Measurements from ENCODE around the gene DFFB.

The DFFB gene

DNA sequence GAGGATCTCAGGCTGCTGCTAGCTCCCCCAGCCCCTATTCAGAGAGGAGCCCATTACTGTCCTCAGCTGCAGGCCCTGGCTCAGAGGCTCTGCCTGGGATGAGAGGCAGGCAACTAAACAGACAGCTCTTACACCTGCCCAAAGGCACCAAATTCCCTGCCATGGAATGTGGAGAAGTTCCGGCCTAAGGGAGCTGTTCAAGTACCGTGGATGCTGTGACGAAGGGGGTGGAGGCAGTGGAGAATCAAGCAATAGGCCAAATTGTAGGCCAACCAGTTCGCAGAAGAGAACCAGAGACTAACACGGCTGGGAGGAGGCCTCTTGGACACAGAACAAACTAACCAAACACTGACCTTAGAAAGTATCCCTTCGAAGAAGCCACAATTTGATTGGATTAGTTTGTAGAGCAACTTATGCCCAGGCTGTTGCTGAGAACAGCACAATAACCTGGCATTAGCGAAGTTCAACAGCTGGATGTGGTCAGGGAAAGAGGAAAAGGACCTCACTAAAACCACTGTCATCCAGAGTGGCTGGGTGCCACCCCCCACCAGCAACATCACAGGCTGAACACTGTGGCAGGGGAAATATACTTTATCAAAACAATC, 39.2 kb downstream of the DFFB start:
- no peak for DNase-seq (ENCODE audit: low read depth)

- no peak for DNase-seq (ENCODE audit: low read depth)
Measured at GRCh38 chr1:3898475-3898735, 41.1 kb downstream of the DFFB start.

GRCh38 chr1:3898994-3899753, 41.9 kb downstream of the DFFB start:
- DNase-seq (ENCODE audit: low read depth): no peak

DNA sequence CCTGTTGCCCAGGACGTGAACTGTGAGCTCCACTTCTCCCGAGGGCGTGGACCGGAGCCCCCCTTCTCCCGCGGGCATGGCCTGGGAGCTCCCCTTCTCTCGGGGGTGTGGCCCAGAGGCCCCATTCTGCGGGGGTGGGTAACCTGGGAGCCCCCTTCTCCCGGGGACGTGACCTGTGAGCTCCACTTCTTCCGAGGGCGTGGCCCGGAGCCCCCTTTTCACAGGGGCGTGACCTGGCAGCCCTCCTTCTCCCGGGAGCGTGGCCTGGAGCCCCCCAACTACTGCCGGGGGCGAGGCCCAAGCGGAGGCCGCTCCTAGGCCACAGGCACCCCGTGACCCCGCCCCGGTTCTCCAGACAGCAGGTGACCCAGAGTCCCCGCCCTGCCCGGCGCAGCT, 42.5 kb downstream of the DFFB start:
- no peak for DNase-seq (ENCODE audit: low read depth)

DNA sequence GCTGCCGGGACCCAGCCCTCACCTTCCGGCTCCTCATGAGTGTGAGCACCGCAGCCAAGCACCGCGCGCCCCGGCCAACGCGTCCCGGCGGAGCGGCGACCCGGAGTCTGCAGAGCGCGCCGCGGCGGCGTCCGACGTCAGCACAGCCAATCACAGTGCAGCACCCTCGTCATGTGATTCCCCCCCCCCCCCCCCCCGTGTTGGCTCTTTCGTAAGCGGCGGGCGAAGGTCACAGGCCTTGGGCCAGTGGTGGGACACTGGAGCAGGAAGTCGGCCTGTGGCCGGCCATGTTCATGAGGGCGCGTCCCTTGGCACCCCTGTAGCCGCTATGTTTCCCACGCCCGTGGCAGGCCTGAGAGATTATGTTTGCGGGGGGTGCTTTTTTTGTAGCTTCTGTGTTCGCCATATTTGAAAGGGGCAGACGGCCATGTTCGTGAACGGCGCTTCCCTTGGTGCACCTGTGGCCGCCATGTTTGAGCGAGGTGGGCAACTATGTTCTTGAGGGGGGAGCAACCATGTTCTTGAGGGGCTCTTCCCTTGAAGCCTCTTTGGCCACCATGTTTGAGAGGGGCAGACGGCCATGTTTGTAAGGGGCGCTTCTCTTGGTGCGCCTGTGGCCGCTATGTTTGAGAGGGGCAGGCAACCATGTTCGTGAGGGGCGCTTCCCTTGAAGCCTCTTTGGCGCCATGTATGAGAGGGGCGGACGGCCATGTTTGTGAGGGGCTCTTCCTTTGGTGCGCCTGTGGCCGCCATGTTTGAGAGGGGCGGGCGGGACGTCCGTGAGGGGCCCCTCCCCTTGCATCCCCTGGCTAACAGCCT, 43.1 kb downstream of the DFFB start, which contains the start of gene C1orf174:
Gene C1orf174 (minus strand): TSS at position 123 of the 819 bp plus-strand sequence. CDS start 86 bp downstream, at position 37.
- DNase-seq (ENCODE audit: low read depth): peak; percentile 89

DNA sequence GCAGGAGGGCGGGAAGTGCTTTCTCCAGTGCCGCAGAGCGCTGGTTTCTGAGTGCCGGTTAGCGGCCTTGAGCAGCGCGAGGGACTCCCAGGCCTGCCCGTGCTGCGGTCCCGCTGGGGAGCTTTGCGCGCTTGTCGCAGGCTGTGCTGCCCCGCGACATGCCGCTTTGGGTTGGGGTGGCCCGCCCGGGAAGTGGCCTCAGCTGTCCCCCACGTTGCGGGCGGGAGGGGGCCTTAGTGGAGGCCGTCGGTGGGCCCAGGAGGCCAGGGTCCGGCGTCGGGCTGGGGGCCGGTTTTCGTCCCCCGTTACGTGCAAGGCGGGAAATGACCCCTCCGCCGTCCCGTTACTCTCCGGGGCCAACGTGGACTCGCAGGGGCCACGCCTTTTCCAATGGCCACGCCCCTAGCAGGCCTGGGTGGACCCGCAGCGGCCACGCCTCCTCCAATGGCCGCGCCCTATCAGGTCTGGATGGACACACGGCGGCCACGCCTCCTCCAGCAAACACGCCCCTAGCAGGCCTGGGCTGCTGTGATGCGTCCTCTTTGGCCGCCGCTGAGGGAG, 43.8 kb downstream of the DFFB start:
- peak; percentile 78 for DNase-seq (ENCODE audit: low read depth)

DNA sequence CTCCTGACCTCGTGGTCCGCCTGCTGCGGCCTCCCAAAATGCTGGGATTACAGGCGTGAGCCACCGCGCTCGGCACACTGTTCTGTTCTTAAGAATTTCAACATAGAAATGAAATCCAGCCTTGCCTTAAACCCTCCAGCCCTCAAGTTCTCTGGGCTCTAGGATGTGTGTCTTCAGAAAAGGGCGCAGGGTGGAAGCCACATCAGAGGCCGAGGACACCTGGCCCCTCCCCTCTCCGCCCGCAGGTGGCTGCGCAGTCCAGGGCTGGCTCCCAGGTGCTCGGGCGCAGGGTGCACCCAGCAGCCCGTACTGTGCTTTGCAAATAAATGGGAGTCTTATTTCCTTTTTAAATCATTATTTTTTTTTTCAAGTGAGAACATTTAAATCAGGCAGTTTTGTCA, 44.8 kb downstream of the DFFB start:
- no peak for DNase-seq (ENCODE audit: low read depth)

DNA sequence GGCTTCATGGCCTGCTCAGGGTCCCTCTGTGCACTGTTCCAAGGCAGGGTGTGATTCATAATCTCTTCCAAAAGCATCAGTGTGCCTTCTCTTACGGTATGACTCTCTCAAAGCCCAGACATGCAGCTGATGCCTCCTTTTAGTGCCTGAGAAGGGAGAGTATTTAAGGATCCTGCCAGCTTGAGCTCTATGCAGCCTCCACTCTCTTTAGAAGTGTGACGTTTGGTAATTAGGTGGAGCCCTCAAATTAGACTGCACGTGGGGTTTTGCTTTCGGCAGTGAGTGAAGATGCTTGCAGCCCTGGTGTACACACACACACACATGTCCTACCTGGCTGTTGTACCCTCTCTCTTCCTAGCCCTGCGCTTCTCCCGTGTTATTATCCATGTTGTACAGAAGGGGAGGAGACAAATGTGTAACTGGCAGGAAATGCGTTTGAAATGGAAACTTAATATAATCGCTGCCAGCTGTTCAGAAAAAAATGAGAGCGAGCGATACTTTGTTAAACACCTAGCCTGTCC, 45.4 kb downstream of the DFFB start:
- no peak for DNase-seq (ENCODE audit: low read depth)

- no peak for DNase-seq (ENCODE audit: low read depth)
Measured at GRCh38 chr1:3903141-3904005, 46.1 kb downstream of the DFFB start.

DNA sequence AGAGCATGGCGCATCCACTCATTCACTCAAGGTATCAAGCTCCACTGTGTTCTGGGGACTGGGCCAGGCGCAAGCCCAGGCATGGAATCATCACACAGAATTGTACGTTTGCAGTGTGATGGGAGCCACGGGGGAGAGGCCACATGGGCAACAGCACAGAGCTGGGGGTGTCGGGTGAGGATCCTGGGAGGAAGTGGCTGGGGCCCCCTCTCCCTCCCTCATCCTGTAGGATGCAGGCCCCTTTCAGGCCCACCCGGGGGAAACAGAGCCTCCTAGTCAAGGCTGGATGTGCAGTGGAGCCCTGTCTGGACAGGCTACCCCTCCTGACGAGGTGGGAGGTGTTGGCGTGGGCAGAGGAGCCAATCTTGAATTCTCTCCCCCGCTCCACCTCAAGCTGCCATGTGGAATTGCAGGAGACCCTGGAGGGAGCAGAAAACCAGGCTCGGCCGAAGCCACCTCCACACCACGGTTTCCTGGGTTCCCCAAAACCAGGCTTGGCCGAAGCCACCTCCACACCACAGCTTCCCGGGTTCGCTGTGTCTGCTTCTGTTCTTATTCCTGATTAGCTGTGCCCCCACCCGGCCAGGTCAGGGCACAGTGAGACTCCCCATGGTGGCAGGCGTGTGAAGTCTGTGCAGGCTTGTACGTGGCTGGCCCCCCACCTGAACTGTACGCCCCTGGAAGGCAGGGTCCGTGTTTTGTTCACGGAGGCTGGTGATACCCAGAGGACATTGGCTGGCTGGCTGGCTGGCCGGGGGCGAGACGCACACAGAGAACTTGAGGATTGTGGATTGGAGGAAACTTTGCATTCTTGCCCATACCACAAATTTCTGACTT, 46.9 kb downstream of the DFFB start:
- no peak for DNase-seq (ENCODE audit: low read depth)

DNA sequence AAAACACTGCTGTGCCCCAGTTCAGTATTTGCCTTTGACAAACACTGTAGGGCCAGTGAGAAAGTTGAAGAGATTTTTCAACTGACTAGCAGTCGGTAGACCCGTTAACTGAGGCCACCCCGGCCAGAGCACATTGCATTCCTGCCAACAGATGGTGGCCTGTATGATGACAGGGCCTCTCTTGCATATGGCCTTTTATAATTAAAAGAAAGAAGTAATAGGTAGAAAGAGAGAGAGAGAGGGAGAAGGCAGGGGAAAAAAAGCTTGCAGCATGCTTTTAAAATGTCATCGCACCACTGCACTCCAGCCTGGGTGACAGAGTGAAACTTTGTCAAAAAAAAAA, 47.5 kb downstream of the DFFB start:
- no peak for DNase-seq (ENCODE audit: low read depth)

DNA sequence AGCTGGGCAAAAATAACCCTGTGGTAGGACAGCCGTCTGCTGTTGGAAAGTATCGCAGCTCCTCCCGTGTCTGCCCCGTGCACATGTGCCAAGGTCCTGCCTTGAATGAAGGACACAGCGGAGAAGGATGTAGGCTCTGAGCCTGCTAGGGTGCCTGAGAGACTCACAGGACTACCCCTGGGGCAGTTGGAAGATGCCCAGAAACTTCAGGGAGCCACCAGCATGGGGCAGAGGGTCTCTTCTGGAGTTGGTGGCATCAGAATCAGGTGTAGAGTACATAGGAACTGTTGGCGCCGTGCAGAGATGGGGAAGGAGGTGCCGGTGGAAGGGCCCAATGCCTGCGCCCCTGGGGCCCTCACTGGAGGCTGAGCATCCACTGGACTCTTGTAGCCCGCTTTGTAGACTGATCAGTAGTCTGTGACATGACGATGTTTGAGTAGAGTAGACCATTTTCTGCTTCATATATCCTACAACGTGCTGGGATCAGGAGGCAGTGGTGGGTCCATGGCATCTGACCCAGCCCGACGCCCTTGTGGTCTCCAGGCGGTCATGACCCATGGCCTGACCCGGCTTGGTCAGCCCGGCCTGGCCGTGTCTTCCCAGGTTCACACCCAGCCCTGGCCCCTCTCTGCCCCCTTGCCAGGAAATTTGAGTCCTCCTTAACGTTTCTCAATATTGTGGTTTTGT, 48.1 kb downstream of the DFFB start:
- DNase-seq (ENCODE audit: low read depth): no peak

- no peak for DNase-seq (ENCODE audit: low read depth)
Measured at GRCh38 chr1:3905953-3906671, 48.8 kb downstream of the DFFB start.

GRCh38 chr1:3906672-3907020, 49.4 kb downstream of the DFFB start:
- DNase-seq (ENCODE audit: low read depth): no peak

DNA sequence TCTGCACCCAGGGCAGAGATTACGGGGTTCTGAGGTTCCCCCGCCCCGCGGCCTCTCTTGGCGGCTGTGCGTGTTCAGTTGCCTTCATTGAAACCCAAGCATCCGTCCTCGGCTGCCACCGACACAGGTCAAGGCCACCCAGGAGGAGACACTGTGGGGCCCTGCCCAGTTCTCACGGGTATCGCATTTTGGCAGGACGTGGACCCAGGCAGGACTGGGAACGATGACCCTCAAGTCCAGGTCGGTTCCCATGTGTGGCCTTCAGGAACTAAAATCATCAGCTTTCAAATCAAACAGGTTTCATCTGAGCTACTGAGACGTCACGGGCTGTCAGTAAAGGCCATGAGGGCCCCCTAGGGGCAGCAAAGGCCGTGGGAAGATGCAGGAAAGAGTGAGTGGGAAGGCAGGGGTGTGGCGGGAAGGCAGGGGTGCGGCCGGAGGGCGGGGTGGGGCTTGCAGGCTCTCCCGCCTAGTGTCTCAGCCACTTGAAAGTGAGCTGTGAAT, 49.8 kb downstream of the DFFB start:
- DNase-seq (ENCODE audit: low read depth): no peak

DNA sequence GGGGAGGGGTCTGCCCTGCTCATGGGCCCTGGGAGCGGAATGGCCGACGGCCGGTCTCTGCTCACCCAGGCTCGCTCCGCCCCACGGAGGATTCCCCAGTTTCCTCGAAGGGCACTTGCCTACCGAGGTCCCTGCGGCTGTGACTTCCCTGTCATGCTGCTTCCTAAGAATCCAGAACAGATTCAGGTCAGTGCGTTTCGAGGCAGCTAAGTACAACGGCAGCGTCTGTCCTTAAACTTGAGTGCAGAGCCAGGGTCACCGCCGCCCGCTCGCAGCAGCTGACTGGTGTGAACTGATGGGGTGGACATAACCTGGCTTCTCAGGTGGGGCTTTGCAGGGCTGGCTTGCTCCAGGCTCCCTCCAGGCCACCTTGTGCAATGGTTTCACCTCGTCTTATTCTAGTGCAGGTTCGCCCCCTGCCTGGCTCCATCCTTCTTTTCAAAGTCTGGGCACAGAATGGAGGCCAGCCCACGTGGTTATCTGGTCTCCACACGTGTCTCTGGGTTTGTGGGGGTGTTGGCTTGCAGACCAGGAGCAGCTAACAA, 50.4 kb downstream of the DFFB start:
- no peak for DNase-seq (ENCODE audit: low read depth)

GRCh38 chr1:3908886-3909517, 51.7 kb downstream of the DFFB start:
- DNase-seq (ENCODE audit: low read depth): no peak

DNA sequence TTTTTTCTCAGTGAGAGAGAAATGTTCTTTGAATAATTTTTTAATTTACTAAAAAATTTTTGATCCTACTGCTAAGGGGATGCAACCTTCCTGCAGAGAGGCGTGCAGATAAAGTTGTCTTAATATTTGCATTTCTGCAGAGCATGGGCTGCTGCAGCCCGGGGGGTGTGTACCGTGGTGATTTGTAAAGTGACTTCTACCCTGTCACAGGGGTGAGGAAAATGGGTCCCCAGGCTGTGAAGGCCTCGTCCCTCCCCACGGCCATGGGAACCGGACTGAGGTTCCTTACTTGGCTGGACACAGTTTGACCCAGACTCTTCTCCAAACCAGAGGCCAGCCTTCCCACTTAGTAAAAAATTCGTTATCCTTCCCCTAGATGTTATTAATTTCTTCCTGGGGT, 52.3 kb downstream of the DFFB start:
- DNase-seq (ENCODE audit: low read depth): no peak

Data from activated gamma-delta T cell treated with anti-CD3 and anti-CD28 coated beads, Interleukin-2, amount 50 U/mL, for 16 hours (primary cell).